GM18519 (cell line): ENCODE measurements around the gene GNL3.
"Not testable (repeated sequence)": the region's sequence is repeated elsewhere in the genome, so short reads cannot be mapped to it uniquely, and the experiment has no call there.

Experiments used
- ATAC-seq: cut with Tn5 transposase; IDR thresholded peaks from one replicate; pipeline ENCODE4 v1.9.1; 2021; ENCODE audit warnings: mild to moderate bottlenecking, moderate library complexity; ENCODE audit not compliant: unreplicated experiment, low FRiP score

GNL3 gene

DNA sequence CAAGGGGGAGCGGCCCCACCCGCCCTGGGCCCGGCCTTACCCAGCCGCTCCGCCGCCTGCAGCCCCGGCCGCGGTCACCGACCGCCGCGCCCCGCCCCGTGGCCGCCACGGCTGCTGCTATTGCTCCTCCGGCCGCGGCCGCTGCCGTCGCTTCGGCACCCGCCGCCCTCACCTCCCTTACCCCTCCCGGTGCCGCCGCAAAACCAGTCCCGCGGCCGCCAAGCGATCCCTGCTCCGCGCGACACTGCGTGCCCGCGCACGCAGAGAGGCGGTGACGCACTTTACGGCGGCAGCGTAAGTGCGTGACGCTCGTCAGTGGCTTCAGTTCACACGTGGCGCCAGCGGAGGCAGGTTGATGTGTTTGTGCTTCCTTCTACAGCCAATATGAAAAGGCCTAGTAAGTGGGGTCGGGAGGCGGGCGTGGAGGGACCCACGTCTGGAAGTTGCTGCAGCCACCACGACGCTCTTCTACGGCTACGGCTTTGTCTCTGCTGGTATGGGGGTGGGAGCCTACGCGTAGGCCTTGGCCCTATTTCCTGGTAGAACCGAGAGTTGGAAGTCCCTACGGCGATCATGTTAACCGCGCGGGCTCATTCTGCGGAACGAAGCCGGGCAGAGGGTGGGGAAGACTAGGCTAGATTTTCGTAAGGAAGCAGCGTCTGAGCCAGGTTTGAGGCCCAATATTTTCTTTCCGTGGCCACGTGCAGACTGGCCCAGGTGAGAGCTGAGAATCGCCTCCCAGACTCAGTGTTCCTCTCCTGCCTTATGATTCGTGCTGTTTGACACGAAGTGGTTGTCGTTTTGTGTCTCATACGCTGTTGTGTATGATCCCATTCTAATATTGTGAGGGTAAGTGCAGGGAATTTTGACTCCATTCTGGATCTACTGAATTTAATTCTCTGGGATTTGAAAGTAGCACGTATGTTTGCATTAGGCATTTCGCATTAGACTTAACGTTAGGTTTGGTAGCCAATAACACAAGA is at the start of gene GNL3, which contains the start of gene PBRM1:
Gene GNL3 (plus strand): TSS at position 324 of the 983 bp plus-strand sequence. CDS start 61 bp downstream, at position 385.
Gene PBRM1 (minus strand): TSS at position 205 of the 983 bp plus-strand sequence.
- ATAC-seq, result peak; percentile 69

GRCh38 chr3:52636673-52637072 is 49.2 kb upstream of the GNL3 start:
- ATAC-seq, result no peak

- no peak for ATAC-seq
Measured at GRCh38 chr3:52645549-52645948, 40.3 kb upstream of the GNL3 start.

GRCh38 chr3:52649461-52650210 is 36.2 kb upstream of the GNL3 start:
- ATAC-seq, result no peak

GRCh38 chr3:52650439-52650838 is 35.4 kb upstream of the GNL3 start:
- ATAC-seq, result no peak

DNA sequence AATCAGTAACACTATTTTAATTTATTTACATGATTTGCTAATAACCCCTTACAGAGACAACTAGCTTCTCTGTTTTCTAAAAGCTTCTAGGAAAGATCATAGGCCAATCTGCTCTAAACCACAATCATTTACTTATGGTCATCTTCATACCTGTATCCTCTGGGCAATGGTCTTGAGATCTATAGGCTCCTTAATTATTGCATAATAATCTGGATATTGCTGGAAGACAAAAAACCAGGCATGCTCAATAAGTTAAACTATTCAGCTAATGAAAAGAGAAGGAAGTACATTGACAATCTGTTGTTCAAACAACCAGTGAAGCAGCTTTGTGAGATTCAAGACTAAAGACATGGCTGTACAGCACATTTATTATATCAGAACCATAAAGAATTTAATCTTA is 34.2 kb upstream of the GNL3 start:
- no peak for ATAC-seq

DNA sequence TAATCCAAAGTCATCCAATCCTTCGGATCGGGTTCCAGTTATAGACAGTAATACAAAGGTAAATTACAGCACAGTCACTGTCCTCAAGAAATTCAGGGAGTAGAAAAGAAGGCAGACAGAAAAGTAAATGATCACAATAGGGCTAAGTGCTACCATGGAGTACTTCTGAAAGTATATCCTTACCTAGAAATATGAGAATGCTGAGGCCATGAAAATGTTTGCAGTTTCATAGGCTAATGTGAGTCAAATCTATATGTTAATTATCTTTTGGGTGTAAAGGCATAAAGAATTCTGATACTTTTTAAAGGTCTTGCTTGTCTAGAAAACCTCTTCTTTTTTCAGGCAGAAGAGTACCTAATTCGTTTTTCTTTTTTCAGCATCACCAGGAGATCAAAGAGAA is 29.9 kb upstream of the GNL3 start:
- no peak for ATAC-seq

- no peak for ATAC-seq
Measured at GRCh38 chr3:52660046-52660445, 25.8 kb upstream of the GNL3 start.

DNA sequence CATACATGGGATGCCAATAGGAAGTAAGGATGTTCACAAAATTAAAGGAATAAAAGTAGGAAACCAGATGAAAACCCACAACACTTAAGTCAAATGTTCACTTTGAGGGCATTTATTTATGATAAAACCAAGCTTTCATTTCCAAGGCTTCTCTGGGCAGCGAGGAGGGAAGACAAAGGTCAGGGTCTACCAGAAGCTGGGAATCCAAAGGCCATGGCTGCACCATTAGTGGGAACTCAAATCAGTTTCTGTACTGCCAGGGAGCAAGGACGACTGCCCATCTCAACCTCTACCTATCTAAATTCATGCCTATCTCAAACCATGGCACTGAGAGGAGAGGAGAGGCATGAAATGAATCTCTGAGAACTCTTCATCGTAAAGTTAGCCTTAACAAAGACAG is 22.7 kb upstream of the GNL3 start:
- ATAC-seq, result no peak

- no peak for ATAC-seq
Measured at GRCh38 chr3:52670621-52671521, 15.0 kb upstream of the GNL3 start.

DNA sequence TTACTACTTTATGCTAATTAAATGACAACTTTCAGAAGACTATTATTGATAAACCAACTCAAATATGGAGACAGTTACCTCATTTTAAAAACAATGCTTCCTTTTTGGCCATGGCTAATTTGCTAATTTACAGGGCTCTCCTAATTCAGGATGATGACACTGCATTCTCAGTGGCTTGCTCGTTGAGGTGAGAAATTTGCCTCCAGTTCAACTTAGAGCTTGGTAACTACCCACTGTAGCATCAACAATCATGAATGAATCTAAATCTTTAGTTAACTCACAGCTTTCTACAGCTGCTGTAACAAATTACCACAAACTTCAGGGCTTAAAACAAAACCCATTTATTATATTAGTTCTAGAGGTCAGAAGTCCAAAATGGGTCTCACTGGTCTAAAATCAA is 14.2 kb upstream of the GNL3 start:
- no peak for ATAC-seq

DNA sequence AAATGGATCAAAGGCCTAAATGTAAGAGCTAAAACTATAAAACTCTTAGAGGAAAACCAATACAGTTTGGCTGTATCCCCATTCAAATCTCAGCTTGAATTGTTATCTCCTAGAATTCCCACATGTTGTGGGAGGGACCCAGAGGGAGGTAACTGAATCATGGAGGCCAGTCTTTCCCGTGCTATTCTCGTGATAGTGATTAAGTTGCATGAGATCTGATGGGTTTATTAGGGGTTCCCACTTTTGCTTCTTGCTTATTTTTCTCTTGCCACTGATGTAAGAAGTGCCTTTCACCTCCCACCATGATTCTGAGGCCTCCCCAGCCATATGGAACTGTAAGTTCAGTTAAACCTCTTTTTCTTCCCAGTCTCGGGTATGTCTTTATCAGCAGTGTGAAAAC is 9.6 kb upstream of the GNL3 start:
- ATAC-seq, result not testable (repeated sequence)

DNA sequence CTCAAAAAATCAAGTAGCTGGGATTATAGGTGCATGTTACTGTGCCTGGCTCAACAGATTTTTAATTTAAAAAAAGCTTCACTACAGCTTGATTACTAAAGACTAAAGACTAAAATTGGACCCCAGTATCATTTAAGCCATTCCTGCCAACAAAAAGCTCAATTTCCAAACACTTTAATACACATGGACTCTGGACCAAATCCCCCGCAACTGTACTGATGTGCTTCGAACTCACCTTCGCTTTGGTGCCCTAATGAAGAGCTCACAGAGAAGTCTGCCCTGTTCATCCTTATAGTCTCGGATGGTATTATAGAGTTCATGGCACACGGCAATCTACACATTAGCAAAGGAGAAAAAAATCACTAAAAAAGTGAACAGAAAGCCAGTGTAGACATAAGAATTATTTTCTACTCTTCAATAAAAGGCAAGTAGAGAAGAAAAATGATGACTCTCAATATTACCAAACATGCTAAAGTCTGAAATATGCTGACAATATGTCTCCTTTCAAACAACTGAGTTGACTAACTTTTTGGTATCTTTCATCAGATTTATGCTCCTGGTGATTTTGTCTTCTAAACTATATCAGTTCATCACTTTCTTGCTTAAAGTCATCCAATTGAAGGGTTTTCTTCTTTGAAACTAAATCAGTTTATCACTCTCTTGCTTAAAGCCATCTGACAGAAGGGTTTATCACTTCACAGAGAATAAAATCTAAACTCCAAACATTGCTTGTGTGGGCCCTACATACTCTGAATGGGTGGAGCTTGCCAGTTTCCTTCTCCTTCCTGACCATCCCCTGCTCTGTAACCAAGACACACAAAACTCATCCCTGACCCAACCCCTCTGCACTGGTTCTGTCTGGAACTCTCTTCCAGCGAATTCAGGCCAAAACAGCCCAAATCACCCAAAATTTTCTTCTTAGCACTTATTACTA is 7.3 kb upstream of the GNL3 start:
- ATAC-seq, result no peak

GRCh38 chr3:52679199-52679538 is 6.7 kb upstream of the GNL3 start:
- no peak for ATAC-seq

GRCh38 chr3:52679811-52680210 is 6.0 kb upstream of the GNL3 start:
- ATAC-seq, result no peak

DNA sequence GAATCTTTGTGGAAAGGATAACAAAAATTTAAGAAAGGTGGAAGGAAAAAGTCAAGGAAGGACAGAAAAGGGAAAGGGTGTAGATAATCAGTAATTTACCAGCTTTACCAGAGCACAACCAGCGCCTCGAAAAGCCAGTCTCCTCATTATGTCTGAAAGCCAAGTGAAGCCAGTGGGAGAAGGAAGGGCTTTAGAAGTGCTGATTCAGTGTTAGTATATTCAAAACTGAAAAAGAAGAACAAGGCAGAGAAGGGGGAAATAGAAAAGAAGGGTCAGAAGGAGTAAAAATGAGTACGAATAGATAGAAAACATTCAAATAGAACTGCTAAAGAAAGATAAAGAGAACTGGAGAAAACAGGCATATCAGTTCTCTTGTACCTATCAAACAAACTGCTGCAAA is 4.2 kb upstream of the GNL3 start:
- ATAC-seq, result no peak

- no peak for ATAC-seq
Measured at GRCh38 chr3:52682016-52682415, 3.8 kb upstream of the GNL3 start.

- ATAC-seq, result no peak
Measured at GRCh38 chr3:52683611-52684010, 2.2 kb upstream of the GNL3 start.

- ATAC-seq, result no peak
Measured at GRCh38 chr3:52684184-52684583, 1.6 kb upstream of the GNL3 start.
